ENCODE results near the gene ITGB3.

The ITGB3 gene

DNA sequence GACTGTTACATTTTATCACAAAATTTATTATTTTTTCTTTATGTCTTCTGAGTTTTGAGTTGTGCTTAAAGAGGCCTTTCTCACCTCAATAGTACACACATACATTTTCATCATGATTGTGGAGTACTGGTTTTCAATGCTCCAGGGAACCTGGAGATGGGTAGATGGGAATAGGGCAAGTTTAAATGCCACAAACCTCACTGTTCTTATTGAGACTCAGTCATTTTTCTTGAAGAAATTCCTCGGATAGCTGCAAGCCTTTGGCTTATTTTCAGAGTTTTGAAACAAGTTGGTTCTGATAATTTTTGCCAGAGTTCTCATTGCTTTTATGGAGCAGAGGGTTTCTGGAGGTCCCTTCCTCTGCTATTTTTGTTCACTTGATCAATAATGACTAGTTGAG, 105.0 kb downstream of the ITGB3 start:
- TF ChIP-seq SIN3A (IDR thresholded peaks at IDR 0.05; ENCODE audit: borderline replicate concordance, insufficient read depth, low read length): no peak
- no peak for TF ChIP-seq FOXP2 (optimal IDR thresholded peaks at IDR 0.05; ENCODE audit: borderline replicate concordance, extremely low read depth, extremely low read length, insufficient read depth)
- TF ChIP-seq, protein P1, sequence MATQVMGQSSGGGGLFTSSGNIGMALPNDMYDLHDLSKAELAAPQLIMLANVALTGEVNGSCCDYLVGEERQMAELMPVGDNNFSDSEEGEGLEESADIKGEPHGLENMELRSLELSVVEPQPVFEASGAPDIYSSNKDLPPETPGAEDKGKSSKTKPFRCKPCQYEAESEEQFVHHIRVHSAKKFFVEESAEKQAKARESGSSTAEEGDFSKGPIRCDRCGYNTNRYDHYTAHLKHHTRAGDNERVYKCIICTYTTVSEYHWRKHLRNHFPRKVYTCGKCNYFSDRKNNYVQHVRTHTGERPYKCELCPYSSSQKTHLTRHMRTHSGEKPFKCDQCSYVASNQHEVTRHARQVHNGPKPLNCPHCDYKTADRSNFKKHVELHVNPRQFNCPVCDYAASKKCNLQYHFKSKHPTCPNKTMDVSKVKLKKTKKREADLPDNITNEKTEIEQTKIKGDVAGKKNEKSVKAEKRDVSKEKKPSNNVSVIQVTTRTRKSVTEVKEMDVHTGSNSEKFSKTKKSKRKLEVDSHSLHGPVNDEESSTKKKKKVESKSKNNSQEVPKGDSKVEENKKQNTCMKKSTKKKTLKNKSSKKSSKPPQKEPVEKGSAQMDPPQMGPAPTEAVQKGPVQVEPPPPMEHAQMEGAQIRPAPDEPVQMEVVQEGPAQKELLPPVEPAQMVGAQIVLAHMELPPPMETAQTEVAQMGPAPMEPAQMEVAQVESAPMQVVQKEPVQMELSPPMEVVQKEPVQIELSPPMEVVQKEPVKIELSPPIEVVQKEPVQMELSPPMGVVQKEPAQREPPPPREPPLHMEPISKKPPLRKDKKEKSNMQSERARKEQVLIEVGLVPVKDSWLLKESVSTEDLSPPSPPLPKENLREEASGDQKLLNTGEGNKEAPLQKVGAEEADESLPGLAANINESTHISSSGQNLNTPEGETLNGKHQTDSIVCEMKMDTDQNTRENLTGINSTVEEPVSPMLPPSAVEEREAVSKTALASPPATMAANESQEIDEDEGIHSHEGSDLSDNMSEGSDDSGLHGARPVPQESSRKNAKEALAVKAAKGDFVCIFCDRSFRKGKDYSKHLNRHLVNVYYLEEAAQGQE (IDR thresholded peaks at IDR 0.05; ENCODE audit: insufficient read depth in 1 of 2, low read depth in 2 of 2, low read length in 2 of 2): no peak
- no peak for TF ChIP-seq TAF1 (IDR thresholded peaks at IDR 0.05; ENCODE audit: borderline replicate concordance, insufficient read depth, low read length)
- TF ChIP-seq POLR2AphosphoS5 (IDR thresholded peaks at IDR 0.05; ENCODE audit: low read depth, low read length): no peak
